Stimulated activated CD8-positive, alpha-beta memory T cell treated with anti-CD3 and anti-CD28 coated beads, Interleukin-15, amount 100 ng/mL, for 4 hours (primary cell): ENCODE results near the gene COQ5.
A peak's percentile ranks its signal among the peaks of the same experiment; 100 is the strongest.
"Not testable (repeated sequence)": the region's sequence is repeated elsewhere in the genome, so short reads cannot be mapped to it uniquely, and the experiment has no call there.

Source experiments
- DNase-seq, 2 donors: peaks; one replicate each; pipeline ENCODE4 v3.0.0-alpha.2; 2020; ENCODE audit warnings: low read depth in 2 of 2

Gene COQ5, protein sequence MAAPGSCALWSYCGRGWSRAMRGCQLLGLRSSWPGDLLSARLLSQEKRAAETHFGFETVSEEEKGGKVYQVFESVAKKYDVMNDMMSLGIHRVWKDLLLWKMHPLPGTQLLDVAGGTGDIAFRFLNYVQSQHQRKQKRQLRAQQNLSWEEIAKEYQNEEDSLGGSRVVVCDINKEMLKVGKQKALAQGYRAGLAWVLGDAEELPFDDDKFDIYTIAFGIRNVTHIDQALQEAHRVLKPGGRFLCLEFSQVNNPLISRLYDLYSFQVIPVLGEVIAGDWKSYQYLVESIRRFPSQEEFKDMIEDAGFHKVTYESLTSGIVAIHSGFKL

DNA sequence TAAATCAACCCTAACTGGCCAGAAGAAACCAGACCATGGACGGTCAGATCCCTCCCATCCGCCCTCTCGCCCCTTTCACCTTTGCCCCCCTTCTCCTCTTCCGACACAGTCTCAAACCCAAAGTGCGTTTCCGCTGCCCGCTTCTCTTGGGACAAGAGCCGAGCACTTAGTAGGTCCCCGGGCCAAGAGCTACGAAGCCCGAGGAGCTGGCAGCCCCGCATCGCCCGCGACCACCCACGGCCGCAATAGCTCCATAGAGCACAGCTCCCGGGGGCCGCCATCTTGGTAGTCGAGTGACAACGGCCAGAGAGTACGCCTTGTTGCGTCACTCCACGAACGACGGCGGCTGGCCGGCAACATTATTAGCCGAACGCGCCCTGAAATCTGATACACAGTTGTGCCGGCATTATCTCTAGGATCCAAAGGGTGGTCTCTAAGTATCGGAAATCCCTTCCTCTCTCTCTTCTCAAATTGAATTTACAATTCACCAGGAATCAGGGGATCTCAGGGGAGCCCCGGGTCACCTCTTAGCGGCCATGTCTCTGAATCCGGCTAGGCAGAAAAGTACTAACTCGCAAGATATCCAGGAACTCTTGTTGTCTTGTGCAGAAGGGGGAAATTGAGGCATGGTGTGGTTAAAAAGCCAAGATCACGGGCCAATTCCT lies at the start of gene COQ5:
COQ5 (minus strand) TSS at position 298 of the 665 bp plus-strand sequence; CDS start at position 281, 17 bp downstream.
- peak; percentile 64 to 69 for DNase-seq

DNA sequence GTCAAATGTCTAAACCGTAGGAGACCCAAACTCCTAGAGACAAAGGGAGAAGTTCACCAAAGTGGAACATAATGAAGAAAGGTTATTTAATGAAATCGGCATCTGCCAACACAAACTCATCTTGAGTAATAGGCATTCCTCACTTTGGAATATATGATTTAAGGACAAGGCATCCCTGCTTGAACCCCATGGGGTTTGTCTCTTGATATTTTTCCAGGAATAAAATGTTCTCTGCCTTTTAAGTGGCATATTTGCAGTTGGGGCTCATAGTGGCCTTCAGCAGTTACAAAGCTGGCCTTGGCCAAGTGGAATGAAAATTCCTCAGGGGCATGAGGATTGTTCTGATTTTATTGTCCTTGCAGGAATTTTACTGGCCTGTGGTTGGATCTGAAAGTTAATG lies 45.1 kb upstream of the COQ5 start:
- DNase-seq, result no peak

DNA sequence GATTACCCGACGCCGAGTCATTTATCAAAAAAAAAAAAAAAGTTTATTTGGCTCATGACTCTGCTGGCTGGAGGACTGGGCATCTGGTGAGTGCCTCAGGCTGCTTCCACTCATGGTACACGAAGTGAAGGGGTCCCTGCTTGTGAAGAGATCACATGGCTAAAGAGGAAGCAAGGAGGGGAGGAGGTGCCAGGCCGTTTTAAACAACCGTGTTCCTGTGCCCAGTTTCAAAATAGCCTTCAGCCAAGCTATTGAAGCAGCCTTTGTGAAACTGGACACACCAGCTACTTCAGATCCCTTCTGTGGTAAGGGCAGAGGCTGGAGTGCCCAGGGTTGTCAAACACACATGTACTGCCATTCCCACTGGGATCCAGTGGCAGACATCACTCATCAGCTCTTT lies 44.6 kb upstream of the COQ5 start:
- DNase-seq, result no peak

DNA sequence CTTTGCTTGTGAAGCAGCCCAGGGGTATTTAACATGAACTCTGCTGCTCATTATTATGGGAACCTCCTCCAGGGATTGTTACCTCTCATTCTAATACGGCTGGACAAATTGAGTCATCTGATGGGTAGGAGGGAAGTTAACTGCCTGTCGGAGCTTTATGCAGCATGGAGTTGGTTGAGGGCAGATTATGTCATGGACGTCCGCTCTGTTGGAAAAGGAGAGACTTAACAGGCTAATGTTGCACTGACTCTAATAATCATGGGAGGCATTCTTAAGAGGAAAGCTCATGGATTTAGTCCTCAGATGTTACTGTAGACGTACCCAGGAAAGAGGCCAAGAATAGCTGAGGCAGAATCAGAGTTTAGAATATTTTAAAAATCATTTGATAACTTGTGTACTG lies 42.3 kb upstream of the COQ5 start:
- DNase-seq, result no peak

DNA sequence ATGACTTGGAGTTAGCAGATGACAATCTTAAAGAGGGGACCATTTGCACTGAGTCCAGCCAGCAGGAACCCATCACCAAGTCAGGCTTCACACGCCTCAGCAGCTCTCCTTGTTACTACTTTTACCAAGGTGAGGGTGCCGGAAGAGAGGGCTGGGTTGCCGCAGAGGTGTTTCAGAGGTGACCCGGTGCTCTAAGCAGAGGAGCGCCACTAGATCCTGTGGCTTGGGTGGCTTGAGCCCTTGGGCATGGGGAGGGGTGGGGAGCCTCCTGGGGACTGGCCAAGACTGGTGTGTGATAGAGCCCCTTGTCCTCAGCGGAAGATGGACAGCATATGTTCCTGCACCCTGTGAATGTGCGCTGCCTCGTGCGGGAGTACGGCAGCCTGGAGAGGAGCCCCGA lies 34.5 kb upstream of the COQ5 start:
- no peak for DNase-seq

DNA sequence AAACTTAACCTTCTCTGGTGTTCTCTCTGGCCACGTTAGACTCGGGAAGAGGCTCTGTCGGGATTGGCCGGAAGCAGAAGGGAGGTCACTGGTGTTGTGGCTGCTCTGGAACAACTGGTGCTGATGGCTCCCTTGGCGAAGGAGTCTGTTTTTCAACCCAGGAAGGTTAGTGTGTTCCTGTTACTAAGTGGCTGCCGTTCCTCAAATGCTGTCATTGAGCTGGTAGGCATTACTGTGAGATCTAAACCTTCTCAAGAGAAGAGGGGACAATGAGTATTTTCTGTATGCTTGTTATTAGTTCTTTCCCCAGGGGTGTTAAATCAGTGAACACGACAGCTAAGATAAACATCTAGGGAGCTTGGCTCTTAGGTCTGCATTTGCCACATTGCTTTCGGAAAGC lies 33.9 kb upstream of the COQ5 start:
- DNase-seq, result no peak

DNA sequence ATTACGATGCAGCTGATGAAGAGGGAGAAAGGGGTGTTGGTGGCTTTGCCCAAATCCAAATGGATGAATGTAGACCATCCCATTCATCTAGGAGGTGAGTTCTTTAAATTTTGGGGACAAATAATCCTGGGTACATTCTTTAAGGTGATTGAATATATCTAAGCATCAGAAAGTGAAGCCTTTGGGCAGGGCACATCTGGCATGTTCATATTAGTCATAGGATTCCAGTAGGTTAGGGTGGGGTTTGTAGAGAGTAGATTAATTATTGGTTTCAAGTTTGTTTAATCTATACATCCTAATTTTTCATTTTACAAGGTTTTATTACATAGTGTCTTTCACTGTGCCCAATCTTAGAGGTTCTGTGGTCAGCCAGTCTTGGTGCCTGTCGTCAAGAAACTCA lies 28.6 kb upstream of the COQ5 start:
- DNase-seq, result no peak

DNA sequence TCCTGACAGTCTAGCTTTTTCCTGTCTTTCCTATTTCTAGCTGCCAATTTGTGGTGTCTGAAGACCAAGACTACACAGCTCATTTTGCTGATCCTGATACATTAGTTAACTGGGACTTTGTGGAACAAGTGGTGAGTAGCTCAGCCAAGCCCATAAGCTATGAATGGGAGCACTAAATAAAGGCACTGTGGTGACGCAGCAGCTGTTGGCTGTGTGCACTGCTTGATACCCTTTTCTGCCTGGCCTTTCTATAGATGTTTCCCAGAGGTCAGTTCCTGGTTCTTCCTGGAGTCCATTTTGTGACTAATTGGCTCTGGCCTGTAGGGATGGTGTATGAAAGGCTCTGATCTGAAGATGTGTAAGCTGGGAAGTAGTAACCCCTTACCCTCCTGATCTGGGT lies 25.7 kb upstream of the COQ5 start:
- DNase-seq, result no peak

DNA sequence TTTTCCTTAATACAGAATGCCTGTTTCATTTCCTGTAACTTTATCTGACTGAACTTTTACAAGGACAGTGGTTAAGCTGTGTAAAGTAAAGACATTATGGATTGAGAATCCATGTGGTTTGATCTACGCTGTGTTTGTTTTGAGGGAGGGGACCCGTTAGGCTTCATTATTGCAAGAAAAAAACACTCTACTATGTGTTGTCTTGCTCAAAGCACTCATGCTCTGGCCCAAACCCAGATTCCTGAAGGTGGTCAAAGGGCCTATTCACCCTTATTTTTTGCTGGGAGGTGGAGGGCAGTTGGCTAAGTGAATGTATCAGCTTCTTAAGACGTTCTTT lies 17.1 kb upstream of the COQ5 start:
- no peak for DNase-seq

DNA sequence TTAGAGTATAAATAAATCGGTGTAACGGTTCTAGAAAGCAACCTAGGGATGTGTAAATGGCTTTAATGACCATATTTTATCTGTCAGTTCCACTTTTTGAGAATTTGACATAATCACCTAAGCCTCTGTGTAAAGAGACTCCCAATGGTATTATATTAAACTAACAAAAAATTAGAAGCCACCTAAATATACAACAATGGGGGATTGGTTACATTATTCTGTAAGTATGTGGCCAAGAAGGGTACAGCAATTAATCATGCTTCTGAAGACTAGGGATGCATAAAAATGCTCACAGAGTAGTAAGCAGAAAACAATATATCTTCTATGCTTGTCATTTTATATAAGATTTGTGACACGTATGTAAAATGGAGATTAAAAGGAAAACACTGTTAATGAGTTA lies 15.7 kb upstream of the COQ5 start:
- DNase-seq, result no peak

DNA sequence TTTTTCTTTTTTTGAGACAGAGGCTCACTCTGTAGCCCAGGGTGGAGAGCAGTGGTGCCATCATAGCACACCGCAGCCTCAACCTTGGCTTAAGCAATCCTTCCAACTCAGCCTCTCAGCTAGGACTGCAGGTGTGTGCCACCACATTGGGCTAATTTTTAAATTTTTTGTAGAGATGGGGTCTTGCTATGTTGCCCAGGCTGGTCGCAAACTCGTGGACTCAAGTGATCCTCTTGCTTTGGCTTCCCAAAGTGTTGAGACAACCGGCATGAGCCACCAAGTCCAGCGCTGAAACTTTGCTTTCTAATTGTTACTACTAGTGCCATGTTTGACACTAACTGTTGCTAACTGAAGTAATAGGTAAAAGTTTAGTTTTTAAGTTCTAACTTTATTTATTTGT lies 13.2 kb upstream of the COQ5 start:
- no peak for DNase-seq

DNA sequence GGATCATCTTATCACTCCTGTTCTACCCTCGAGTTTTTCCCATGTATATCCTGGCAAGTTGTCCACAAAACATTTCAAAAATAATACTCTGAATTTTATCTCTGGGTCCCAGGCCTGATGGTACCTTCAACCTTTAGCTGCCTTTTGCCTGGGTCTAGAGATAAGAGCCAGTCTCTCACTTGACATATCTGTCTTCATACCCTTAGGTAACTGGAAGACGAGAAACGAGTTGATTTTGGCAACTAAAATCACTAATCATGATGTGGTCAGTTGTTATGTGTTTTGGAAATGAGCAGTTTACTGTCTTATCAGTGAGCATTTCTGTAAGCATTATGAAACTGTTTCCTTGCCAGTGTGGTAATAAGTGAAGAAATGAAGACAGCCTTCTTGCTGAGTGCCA lies 11.5 kb upstream of the COQ5 start:
- no peak for DNase-seq

DNA sequence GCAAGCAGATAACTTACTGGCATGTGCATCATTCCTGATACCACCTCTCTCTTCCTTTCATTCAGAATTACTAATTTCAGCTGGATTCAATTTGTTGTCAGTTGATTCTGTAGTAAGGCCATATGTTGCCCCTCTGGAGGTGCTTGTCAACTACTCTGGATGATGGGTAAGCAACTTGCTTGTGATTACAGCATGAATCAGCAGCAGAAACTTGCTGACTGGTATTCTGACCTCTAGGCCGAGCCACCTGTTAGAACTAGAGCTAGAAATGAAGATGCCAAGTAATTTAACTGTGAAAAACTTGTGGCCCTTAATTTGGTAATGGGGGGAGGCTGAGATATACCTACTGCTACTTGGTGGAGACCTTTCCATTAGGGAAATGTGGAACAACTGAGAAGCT lies 10.3 kb upstream of the COQ5 start:
- no peak for DNase-seq

DNA sequence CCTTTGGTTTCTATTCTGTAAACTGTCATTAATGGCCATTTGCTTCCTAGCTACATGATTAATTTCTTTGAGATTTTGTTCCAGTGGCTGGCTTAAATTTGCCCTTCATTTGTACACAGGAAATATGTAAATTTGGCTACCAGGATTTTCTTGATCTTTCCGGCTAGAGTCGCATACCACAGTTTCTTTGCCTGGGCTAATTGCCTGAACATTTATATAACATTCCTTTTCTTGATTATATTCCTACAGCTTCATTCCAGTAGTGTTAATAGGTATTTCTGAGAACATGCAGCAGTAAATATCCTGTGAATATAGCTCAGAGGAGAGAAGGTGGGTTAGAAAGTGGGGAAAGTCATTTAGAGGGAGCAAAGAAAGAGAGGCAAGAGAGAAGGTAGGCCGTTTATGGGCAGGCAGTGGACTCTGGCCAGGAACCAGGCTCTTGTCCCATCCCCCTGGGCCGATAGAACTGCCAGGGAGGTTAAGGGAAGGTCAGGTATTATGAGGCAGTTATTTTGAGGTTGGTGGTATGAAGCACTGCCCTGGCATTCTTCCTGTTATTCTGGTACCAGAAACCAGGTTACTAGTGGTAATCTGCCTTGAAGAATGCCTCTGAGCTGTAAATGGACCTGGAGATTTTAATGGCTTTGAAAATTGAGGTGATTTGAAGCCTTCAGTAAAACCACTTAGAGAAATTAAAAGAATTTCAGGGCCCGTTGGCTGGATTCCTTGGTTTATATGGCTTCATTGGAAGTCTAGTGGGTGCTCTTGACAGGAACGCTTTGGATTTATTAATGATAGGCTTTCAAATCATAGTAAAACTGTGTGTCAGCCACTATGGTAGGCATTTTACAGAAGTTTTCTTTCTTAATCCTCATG lies 9.6 kb upstream of the COQ5 start:
- no peak for DNase-seq

DNA sequence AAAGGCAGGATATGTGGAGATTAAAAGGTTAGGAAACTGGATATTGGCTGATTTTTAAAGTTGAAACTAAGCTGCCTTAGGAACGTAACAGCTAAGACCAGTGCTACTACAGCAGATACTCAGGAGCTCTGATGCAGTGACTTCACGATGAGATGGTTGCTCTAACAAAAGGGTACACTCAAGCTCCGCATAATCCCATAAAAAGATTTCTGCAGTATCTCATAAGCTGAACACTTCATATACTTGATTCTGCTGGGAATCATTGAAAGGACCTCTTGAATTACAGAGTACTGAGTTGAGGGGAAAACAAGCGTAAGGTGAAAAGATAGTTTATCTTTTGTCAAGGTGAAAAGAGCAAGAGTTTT lies 8.9 kb upstream of the COQ5 start:
- DNase-seq, result no peak

DNA sequence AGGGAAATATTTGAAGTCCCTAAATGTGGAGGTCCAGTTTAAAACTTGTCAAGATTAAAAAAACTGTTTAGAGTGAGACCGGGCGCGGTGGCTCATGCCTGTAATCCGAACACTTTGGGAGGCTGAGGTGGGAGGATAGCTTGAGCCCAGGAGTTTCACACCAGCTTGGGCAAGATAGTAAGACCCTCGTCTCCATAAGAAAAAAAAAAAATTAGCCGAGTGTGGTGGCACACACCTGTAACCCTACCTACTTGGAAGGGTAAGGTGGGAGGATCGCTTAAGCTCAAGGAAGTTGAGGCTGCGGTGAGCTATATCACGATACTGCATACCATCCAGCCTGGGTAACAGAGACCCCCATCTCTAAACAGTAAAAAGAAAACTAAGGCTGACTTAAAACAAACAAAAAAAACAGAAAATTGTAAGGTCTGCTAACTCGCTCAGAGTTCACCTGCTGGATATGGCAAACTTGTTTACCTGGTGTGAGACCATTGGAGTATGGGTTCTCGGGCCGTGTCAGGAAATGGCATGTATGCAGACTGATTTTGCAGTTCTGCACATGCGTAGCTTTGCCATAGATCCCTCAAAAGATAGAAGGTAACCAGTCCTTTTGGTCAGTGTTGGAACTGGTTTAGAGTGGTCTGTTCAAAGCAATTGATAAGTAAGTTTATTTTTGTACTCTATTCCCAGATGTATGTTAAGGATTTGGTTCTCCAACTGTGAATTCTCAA lies 7.3 kb upstream of the COQ5 start:
- DNase-seq, result peak in 1 of 2 donors; percentile 6

DNA sequence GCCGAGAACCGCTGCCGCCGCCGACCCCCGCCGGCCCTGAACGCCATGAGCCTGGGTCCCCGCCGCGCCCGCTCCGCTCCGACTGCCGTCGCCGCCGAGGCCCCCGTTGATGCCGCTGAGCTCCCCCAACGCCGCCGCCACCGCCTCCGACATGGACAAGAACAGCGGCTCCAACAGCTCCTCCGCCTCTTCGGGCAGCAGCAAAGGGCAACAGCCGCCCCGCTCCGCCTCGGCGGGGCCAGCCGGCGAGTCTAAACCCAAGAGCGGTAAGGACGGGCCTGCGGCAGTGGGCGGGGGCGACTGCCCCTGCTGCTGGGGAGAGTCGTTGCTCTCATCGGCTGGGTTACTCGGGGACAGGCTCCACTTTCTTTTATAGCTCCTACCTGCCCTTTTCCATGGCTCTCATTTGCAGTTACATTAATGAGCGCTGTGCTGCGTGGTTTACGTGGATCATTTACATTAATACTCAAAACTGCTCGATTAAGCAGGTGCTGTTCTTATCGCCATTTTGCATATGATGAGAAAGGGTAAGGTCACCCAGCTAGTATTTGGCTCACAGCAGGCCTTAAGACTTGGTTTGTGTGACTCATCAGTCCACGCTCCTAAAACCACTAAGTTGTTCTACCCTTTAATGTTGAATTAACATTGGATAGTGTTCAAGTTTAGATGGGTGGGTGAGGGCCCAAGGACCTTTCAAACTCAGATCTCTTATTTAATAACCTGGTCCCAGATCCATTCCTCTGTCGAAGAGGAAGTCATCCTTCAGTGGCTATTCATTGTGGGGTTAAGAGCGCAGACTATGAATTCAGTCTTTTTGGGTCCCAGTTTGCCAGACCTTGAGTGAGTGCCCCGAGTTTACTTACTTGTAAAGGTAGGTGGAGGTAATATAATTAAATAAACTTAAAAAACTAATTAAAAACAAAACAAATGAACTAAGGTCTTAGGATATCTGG lies 6.0 kb upstream of the COQ5 start:
- DNase-seq, result peak; percentile 15 to 19

DNA sequence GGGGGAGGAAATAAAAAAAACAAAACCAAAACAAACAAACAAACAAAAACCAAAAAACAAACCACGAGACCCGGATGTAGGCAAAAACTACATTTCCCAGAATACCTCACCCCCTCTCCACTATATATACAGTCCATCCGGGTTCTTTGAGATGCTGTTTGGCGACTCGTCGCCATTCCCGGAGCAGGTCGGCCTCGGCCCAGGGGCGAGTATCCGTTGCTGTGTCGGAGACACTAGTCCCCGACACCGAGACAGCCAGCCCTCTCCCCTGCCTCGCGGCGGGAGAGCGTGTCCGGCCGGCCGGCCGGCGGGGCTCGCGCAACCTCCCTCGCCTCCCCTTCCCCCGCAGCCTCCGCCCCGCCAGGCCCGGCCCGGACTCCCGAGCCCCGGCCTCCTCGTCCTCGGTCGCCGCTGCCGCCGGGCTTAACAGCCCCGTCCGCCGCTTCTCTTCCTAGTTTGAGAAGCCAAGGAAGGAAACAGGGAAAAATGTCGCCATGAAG lies 5.3 kb upstream of the COQ5 start, which contains the start of gene RNF10:
RNF10 (plus strand) TSS at position 154 of the 500 bp plus-strand sequence. CDS start 456 bp downstream, outside the sequence.
- DNase-seq, result peak; percentile 41 to 59

DNA sequence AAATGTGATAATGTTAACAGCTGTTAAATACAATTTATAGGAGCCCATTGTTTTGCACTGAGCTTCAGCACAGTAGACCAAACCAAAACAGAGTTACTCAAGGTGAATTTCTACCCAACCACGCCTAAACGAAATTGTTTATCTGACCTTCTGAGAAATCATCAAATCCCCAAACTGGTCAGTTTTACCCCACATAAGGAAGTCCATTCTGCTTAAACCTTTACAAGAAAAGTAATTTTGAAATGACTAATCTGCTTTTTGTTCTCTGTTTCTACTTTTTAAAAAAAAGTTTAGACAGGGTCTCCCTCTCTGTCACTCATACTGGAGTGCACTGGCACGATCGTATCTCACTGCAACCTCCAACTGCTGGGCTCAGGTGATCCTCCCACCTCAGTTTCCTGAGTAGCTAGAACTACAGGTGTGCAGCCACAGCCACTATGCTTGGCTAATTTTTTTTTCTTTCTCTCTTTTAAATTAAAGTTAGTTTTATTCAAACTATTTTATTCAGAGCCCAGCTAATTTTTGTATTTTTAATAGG lies 3.8 kb upstream of the COQ5 start:
- DNase-seq, result no peak

DNA sequence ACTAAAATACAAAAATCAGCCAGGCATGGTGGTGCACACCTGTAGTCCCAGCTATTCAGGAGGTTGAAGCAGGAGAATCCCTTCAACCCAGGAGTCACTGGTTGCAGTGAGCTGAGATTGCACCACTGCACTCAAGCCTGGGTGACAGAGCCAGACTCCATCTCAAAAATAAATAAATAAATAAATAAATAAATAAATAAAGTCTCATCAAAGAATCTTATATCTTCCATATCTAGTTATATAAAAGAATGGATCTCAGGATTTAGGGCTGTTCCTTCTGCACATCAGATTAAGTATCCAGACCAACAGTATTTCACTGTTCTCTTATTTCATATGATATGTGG lies 1.4 kb upstream of the COQ5 start:
- not testable (repeated sequence) for DNase-seq
